ENCODE results near the gene METTL1. TPM values are rescaled to one million over a fixed set of nuclear protein-coding genes. Genes with fewer than 3 reads are reported as not detected.

Gene METTL1
- total and polyA plus RNA-seq, 9 of the 15 experiments (the other 6 are each of a cell fraction or from before 2014, with no cell fraction given): 12.6 to 65.9 (median 39.2) TPM

DNA sequence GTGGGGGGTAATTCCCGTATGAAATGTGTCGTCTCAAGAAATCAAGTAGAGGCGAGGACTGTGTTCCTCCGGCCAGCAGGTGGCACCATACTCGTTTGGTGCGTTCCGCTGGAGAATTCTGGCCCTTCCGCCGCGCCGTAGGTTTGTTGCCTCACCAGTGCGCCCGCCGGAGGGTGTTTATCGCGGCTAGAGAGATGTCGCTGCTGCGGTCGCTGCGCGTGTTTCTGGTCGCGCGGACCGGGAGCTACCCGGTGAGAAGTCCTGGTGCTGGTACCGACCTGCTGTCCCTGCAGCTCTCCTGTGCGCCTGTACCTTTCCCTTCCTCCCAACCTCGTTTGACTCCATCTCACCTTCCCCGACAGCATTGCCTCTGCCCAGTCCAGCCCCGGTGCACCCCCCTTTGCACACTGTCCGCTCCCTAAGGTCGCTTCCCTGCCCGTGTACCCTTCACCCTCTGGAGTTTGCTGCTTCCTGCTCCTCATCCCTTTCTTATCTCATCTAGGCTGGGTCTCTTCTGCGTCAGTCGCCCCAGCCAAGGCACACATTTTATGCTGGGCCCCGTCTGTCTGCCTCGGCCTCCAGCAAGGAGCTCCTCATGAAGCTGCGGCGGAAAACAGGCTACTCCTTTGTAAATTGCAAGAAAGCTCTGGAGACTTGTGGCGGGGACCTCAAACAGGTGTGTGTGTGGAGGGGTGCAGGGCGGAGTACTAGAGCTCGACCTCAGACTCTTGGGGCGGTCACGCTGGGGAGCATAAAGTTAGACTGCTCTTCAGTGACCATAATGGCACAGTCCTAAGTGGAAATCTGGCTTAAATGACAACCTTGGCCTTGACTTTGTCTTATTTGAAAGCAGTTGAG lies 10.9 kb upstream of the METTL1 start, which contains the start of gene TSFM (continued):
- TF ChIP-seq, protein P1, sequence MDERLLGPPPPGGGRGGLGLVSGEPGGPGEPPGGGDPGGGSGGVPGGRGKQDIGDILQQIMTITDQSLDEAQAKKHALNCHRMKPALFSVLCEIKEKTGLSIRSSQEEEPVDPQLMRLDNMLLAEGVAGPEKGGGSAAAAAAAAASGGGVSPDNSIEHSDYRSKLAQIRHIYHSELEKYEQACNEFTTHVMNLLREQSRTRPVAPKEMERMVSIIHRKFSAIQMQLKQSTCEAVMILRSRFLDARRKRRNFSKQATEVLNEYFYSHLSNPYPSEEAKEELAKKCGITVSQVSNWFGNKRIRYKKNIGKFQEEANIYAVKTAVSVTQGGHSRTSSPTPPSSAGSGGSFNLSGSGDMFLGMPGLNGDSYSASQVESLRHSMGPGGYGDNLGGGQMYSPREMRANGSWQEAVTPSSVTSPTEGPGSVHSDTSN (CRISPR knock-in tag; IDR thresholded peaks at IDR 0.05; ENCODE audit: low read depth): no peak
- TF ChIP-seq, protein P1 (tag; conservative IDR thresholded peaks at IDR 0.05; ENCODE audit: low read depth): no peak
- no peak for TF ChIP-seq CREBBP (IDR thresholded peaks at IDR 0.05; ENCODE audit: low read depth, low read length)
- peak; percentile 66 for TF ChIP-seq HNRNPLL (IDR thresholded peaks at IDR 0.05; ENCODE audit: low read depth, low read length, poor library complexity, severe bottlenecking)
- no peak for TF ChIP-seq JUNB (CRISPR knock-in tag; conservative IDR thresholded peaks at IDR 0.05)
- TF ChIP-seq ZNF511 (CRISPR knock-in tag; IDR thresholded peaks at IDR 0.05): peak; percentile 76; the same call in 1 of the 2 replicates
- TF ChIP-seq, protein P2, sequence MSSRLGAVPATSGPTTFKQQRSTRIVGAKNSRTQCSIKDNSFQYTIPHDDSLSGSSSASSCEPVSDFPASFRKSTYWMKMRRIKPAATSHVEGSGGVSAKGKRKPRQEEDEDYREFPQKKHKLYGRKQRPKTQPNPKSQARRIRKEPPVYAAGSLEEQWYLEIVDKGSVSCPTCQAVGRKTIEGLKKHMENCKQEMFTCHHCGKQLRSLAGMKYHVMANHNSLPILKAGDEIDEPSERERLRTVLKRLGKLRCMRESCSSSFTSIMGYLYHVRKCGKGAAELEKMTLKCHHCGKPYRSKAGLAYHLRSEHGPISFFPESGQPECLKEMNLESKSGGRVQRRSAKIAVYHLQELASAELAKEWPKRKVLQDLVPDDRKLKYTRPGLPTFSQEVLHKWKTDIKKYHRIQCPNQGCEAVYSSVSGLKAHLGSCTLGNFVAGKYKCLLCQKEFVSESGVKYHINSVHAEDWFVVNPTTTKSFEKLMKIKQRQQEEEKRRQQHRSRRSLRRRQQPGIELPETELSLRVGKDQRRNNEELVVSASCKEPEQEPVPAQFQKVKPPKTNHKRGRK (tag; IDR thresholded peaks at IDR 0.05): no peak
- TF ChIP-seq CLOCK (CRISPR knock-in tag; IDR thresholded peaks at IDR 0.05; ENCODE audit: borderline replicate concordance): no peak
- TF ChIP-seq TRIM24 (IDR thresholded peaks at IDR 0.05): peak in 1 of 2 experiments; percentile 79; a peak in 2 of 4 replicates
- TF ChIP-seq, protein P3, sequence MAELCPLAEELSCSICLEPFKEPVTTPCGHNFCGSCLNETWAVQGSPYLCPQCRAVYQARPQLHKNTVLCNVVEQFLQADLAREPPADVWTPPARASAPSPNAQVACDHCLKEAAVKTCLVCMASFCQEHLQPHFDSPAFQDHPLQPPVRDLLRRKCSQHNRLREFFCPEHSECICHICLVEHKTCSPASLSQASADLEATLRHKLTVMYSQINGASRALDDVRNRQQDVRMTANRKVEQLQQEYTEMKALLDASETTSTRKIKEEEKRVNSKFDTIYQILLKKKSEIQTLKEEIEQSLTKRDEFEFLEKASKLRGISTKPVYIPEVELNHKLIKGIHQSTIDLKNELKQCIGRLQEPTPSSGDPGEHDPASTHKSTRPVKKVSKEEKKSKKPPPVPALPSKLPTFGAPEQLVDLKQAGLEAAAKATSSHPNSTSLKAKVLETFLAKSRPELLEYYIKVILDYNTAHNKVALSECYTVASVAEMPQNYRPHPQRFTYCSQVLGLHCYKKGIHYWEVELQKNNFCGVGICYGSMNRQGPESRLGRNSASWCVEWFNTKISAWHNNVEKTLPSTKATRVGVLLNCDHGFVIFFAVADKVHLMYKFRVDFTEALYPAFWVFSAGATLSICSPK (IDR thresholded peaks at IDR 0.05; ENCODE audit: borderline replicate concordance): 0 out of 2 replicates have a peak, but pooled peaks have one; percentile 18
- no peak for TF ChIP-seq ELK3 (CRISPR knock-in tag; IDR thresholded peaks at IDR 0.05)
- no peak for TF ChIP-seq TEAD2 (tag; IDR thresholded peaks at IDR 0.05)
- TF ChIP-seq SMARCA5 (IDR thresholded peaks at IDR 0.05): no peak

Data from K562 (cell line).